HL-60/S4 treated with retinoic acid at 250 ng/mL for 4 days and 3 days (cell line): ENCODE results near the gene PTPRN2.

ENCODE experiments used
- in situ Hi-C: fragments of 300-500 bp; cut with MboI; formaldehyde crosslinking; loops from 2 replicates; pipeline ENCODE4 v1.7.0; 2022; ENCODE audit warnings: low sequenced_read_pairs

Gene PTPRN2

GRCh38 chr7:158112571-158113320, 474.9 kb downstream of the PTPRN2 start:
- in situ Hi-C loops = no loop called here

GRCh38 chr7:158111906-158112570, 475.6 kb downstream of the PTPRN2 start:
- in situ Hi-C loops = no loop called here

GRCh38 chr7:158111049-158111751, 476.4 kb downstream of the PTPRN2 start:
- in situ Hi-C loops = no loop called here

- in situ Hi-C loops = no loop called here
Observed at GRCh38 chr7:158110661-158111048, 477.0 kb downstream of the PTPRN2 start.

GRCh38 chr7:158110034-158110590, 477.5 kb downstream of the PTPRN2 start:
- in situ Hi-C loops = no loop called here

- in situ Hi-C loops = no loop called here
Observed at GRCh38 chr7:158109364-158110033, 478.1 kb downstream of the PTPRN2 start.

GRCh38 chr7:158108646-158109293, 478.9 kb downstream of the PTPRN2 start:
- in situ Hi-C loops = no loop called here

GRCh38 chr7:158107806-158108205, 479.8 kb downstream of the PTPRN2 start:
- in situ Hi-C loops = no loop called here

GRCh38 chr7:158106272-158106671, 481.4 kb downstream of the PTPRN2 start:
- in situ Hi-C loops = no loop called here

GRCh38 chr7:158103378-158103777, 484.2 kb downstream of the PTPRN2 start:
- in situ Hi-C loops = no loop called here

GRCh38 chr7:158102897-158103296, 484.7 kb downstream of the PTPRN2 start:
- in situ Hi-C loops = no loop called here

- in situ Hi-C loops = no loop called here
Observed at GRCh38 chr7:158101821-158102450, 485.7 kb downstream of the PTPRN2 start.

GRCh38 chr7:158098125-158099030, 489.2 kb downstream of the PTPRN2 start:
- in situ Hi-C loops = no loop called here

- in situ Hi-C loops = no loop called here
Observed at GRCh38 chr7:158097453-158098124, 490.0 kb downstream of the PTPRN2 start.

GRCh38 chr7:158097106-158097452, 490.5 kb downstream of the PTPRN2 start:
- in situ Hi-C loops = no loop called here

GRCh38 chr7:158096582-158096981, 491.0 kb downstream of the PTPRN2 start:
- in situ Hi-C loops = no loop called here

- in situ Hi-C loops = no loop called here
Observed at GRCh38 chr7:158094671-158095226, 492.9 kb downstream of the PTPRN2 start.

- in situ Hi-C loops = no loop called here
Observed at GRCh38 chr7:158094046-158094445, 493.6 kb downstream of the PTPRN2 start.
